Measurements from ENCODE around the gene NOD1.

The NOD1 gene

DNA sequence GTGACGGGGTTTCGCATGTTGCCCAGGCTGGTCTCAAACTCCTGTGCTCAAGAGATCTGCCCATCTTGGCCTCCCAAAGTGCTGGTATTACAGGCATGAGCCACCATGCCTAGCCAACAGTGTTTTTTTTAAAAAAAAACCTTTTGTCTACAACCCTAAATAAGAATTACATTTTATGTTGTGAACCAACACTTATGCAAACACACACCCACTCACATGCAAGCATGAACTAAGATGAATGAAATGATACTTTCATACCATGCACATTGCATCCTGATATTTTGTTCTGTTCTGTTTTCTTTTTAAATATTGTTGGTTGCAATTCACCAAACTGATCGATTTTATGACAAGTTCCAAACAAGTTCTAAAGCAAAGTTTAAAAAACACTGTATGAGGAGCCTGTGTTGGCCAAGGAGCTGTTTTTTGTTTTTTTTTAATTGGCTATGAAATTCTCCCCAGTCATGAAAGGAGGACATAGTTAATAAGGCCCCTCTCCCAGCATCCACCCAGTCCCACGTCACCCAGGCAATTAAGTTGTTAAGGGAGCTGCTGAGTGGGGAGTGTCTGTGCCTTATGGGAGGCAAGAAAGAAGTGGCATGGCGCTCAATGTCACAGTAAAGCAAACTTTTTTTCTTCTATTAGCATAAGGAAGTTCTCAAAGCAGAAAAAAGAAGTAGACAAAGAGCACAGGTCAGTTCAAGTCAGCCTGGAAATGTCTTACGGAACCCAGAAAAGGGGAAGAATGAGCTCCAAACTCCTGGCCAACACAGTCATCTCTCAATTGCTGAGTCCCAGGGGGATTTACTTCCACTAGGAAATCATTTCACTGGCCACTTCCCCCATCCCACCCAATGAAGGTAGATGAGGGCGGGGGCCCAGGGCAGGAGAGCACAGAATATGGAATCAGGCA lies 50.1 kb downstream of the NOD1 start:
- ATAC-seq = no peak
- TF ChIP-seq ZNF8 (CRISPR knock-in tag; IDR thresholded peaks at IDR 0.05) = no peak

DNA sequence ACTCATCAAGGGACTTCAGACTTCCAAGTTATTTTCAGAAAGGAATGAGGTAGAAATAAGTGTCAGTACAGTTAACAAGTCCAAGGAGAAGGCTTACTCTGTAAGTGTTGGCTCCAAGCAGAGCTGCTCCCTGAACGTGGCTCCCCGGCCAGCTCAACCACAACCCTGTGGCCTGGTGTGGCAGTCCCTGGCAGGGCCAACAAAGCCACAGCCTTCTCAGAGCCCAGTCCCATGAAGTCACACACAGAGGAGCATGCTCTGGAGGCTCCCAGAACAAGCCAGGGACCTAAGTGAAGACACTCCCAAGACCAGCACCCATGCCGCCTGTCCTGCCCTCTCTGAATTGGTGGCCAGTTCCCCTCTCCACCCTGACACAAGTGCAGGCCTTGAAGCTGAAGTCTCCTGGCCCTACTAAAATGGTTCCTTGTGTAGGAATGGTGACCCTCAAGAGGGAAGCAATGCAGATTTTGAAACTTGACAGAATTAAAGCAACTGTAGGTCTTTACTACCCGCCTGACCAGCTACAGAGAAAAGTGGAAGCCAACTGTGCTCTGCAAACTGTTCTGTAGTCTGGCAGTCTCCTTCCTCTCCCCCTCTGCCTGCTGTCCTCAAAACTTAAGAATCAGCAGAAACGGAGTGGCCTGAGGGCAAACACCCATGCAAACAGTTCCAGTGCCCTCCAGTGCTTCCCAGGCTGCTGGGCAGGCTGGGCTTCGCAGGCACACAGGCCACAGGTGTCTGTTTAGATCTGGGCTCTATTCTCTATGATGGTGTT lies 51.1 kb downstream of the NOD1 start:
- ATAC-seq = no peak
- TF ChIP-seq CSDC2 (CRISPR knock-in tag; IDR thresholded peaks at IDR 0.05) (no peak), ZNF70 (CRISPR knock-in tag; IDR thresholded peaks at IDR 0.05) (no peak), ZFP30 (CRISPR knock-in tag; IDR thresholded peaks at IDR 0.05) (no peak), ZFP3 (CRISPR knock-in tag; IDR thresholded peaks at IDR 0.05) (no peak), ARNTL (CRISPR knock-in tag; IDR thresholded peaks at IDR 0.05; ENCODE audit: borderline replicate concordance, low read depth) (no peak), ZC3H10 (CRISPR knock-in tag; IDR thresholded peaks at IDR 0.05) (no peak), TCF4 (CRISPR knock-in tag; IDR thresholded peaks at IDR 0.05; ENCODE audit: borderline replicate concordance) (no peak), BACH2 (CRISPR knock-in tag; IDR thresholded peaks at IDR 0.05; ENCODE audit: borderline replicate concordance) (no peak), ZNF8 (CRISPR knock-in tag; IDR thresholded peaks at IDR 0.05) (no peak), ESRRG (CRISPR knock-in tag; IDR thresholded peaks at IDR 0.05) (no peak), SNAI2 (CRISPR knock-in tag; IDR thresholded peaks at IDR 0.05) (no peak), TOX (CRISPR knock-in tag; IDR thresholded peaks at IDR 0.05; ENCODE audit: borderline replicate concordance) (no peak), ZNF565 (CRISPR knock-in tag; conservative IDR thresholded peaks at IDR 0.05; ENCODE audit: low read depth) (no peak), ISL1 (CRISPR knock-in tag; IDR thresholded peaks at IDR 0.05) (no peak), RARB (CRISPR knock-in tag; IDR thresholded peaks at IDR 0.05) (no peak), PPARA (CRISPR knock-in tag; IDR thresholded peaks at IDR 0.05; ENCODE audit: borderline replicate concordance) (no peak), OSR1 (CRISPR knock-in tag; IDR thresholded peaks at IDR 0.05) (no peak)
- TF ChIP-seq, protein P1, sequence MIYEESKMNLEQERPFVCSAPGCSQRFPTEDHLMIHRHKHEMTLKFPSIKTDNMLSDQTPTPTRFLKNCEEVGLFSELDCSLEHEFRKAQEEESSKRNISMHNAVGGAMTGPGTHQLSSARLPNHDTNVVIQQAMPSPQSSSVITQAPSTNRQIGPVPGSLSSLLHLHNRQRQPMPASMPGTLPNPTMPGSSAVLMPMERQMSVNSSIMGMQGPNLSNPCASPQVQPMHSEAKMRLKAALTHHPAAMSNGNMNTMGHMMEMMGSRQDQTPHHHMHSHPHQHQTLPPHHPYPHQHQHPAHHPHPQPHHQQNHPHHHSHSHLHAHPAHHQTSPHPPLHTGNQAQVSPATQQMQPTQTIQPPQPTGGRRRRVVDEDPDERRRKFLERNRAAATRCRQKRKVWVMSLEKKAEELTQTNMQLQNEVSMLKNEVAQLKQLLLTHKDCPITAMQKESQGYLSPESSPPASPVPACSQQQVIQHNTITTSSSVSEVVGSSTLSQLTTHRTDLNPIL (CRISPR knock-in tag; IDR thresholded peaks at IDR 0.05; ENCODE audit: low read depth) = no peak
- TF ChIP-seq, protein P2, sequence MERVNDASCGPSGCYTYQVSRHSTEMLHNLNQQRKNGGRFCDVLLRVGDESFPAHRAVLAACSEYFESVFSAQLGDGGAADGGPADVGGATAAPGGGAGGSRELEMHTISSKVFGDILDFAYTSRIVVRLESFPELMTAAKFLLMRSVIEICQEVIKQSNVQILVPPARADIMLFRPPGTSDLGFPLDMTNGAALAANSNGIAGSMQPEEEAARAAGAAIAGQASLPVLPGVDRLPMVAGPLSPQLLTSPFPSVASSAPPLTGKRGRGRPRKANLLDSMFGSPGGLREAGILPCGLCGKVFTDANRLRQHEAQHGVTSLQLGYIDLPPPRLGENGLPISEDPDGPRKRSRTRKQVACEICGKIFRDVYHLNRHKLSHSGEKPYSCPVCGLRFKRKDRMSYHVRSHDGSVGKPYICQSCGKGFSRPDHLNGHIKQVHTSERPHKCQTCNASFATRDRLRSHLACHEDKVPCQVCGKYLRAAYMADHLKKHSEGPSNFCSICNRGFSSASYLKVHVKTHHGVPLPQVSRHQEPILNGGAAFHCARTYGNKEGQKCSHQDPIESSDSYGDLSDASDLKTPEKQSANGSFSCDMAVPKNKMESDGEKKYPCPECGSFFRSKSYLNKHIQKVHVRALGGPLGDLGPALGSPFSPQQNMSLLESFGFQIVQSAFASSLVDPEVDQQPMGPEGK (CRISPR knock-in tag; IDR thresholded peaks at IDR 0.05; ENCODE audit: borderline replicate concordance) = no peak
- TF ChIP-seq, protein P3, sequence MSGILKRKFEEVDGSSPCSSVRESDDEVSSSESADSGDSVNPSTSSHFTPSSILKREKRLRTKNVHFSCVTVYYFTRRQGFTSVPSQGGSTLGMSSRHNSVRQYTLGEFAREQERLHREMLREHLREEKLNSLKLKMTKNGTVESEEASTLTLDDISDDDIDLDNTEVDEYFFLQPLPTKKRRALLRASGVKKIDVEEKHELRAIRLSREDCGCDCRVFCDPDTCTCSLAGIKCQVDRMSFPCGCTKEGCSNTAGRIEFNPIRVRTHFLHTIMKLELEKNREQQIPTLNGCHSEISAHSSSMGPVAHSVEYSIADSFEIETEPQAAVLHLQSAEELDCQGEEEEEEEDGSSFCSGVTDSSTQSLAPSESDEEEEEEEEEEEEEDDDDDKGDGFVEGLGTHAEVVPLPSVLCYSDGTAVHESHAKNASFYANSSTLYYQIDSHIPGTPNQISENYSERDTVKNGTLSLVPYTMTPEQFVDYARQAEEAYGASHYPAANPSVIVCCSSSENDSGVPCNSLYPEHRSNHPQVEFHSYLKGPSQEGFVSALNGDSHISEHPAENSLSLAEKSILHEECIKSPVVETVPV (CRISPR knock-in tag; IDR thresholded peaks at IDR 0.05) = no peak

DNA sequence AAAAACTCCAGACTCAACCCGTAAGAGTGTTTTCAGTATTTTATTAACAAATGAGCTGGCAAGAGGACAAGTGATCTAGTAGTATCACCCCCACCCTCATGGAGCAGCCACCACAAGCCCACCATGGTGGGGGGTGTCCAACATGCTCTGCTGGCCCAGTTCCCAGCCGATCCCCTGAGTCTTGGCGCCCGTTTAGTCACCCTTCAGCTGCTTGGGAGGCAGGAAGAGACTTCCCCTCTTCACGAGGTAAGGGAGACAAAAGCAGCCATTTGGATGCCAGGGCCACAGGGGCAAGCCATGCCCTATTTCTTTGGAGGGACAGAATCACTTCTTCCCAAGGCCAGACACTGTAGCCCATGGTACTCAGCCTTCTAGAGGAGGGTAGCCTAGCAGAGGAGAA lies 54.1 kb downstream of the NOD1 start:
- no peak for ATAC-seq
- TF ChIP-seq, protein P4, sequence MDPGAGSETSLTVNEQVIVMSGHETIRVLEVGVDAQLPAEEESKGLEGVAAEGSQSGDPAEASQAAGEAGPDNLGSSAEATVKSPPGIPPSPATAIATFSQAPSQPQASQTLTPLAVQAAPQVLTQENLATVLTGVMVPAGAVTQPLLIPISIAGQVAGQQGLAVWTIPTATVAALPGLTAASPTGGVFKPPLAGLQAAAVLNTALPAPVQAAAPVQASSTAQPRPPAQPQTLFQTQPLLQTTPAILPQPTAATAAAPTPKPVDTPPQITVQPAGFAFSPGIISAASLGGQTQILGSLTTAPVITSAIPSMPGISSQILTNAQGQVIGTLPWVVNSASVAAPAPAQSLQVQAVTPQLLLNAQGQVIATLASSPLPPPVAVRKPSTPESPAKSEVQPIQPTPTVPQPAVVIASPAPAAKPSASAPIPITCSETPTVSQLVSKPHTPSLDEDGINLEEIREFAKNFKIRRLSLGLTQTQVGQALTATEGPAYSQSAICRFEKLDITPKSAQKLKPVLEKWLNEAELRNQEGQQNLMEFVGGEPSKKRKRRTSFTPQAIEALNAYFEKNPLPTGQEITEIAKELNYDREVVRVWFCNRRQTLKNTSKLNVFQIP (CRISPR knock-in tag; IDR thresholded peaks at IDR 0.05; ENCODE audit: borderline replicate concordance, low read depth) = no peak
- TF ChIP-seq ZNF70 (CRISPR knock-in tag; IDR thresholded peaks at IDR 0.05) (no peak), TCF4 (CRISPR knock-in tag; IDR thresholded peaks at IDR 0.05; ENCODE audit: borderline replicate concordance) (no peak), PPARA (CRISPR knock-in tag; IDR thresholded peaks at IDR 0.05; ENCODE audit: borderline replicate concordance) (no peak), ZNF565 (CRISPR knock-in tag; conservative IDR thresholded peaks at IDR 0.05; ENCODE audit: low read depth) (no peak), ZC3H10 (CRISPR knock-in tag; IDR thresholded peaks at IDR 0.05) (no peak), TOX (CRISPR knock-in tag; IDR thresholded peaks at IDR 0.05; ENCODE audit: borderline replicate concordance) (no peak), ESRRG (CRISPR knock-in tag; IDR thresholded peaks at IDR 0.05) (no peak), RARB (CRISPR knock-in tag; IDR thresholded peaks at IDR 0.05) (no peak)
- TF ChIP-seq, protein P5, sequence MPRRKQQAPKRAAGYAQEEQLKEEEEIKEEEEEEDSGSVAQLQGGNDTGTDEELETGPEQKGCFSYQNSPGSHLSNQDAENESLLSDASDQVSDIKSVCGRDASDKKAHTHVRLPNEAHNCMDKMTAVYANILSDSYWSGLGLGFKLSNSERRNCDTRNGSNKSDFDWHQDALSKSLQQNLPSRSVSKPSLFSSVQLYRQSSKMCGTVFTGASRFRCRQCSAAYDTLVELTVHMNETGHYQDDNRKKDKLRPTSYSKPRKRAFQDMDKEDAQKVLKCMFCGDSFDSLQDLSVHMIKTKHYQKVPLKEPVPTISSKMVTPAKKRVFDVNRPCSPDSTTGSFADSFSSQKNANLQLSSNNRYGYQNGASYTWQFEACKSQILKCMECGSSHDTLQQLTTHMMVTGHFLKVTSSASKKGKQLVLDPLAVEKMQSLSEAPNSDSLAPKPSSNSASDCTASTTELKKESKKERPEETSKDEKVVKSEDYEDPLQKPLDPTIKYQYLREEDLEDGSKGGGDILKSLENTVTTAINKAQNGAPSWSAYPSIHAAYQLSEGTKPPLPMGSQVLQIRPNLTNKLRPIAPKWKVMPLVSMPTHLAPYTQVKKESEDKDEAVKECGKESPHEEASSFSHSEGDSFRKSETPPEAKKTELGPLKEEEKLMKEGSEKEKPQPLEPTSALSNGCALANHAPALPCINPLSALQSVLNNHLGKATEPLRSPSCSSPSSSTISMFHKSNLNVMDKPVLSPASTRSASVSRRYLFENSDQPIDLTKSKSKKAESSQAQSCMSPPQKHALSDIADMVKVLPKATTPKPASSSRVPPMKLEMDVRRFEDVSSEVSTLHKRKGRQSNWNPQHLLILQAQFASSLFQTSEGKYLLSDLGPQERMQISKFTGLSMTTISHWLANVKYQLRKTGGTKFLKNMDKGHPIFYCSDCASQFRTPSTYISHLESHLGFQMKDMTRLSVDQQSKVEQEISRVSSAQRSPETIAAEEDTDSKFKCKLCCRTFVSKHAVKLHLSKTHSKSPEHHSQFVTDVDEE (CRISPR knock-in tag; IDR thresholded peaks at IDR 0.05) = no peak
- TF ChIP-seq, protein P1 (CRISPR knock-in tag; IDR thresholded peaks at IDR 0.05; ENCODE audit: low read depth) = no peak
- TF ChIP-seq, protein P3 (CRISPR knock-in tag; IDR thresholded peaks at IDR 0.05) = no peak
